Measurements from ENCODE around the gene DNAH17. TPM values are rescaled to one million over a fixed set of nuclear protein-coding genes. Genes with fewer than 3 reads are reported as not detected.

The DNAH17 gene
- polyA plus RNA-seq, 1 of the 3 experiments (the other 2 are of a cell fraction): not detected

- ChIA-PET POLR2A (no interaction called here), CTCF (interaction anchor here (0.5 to 0.8 kb wide), 2 partner anchors 43 to 232 kb away, joined by 3 read pairs; no protein-coding TSS in a partner anchor)
- H3F3A ChIP-seq (replicated peaks; ENCODE audit: insufficient read depth): no peaks in the 10 kb centered on the region
- H3K4me3 ChIP-seq (ENCODE audit: low read depth in 2 of 2, low read length in 1 of 2): no peak overlapping the region
- H3K27me3 ChIP-seq (ENCODE audit: insufficient read depth): peaks cover 19% of the 10 kb centered on the region; the same call in 1 of the 2 replicates
- no peaks in the 10 kb centered on the region for H3K36me3 ChIP-seq (replicated peaks in 1 of 2; ENCODE audit: control insufficient read depth in 1 of 2, insufficient read depth in 2 of 2, low read length in 1 of 2)
- no peaks in the 10 kb centered on the region for H3K9me2 ChIP-seq
- no peaks in the 10 kb centered on the region for H4K20me1 ChIP-seq (ENCODE audit: insufficient read depth)
- H2AFZ ChIP-seq (ENCODE audit: low read depth): no peak overlapping the region
- no peak for TF ChIP-seq ZBTB33 (IDR thresholded peaks at IDR 0.05; ENCODE audit: borderline replicate concordance, low read depth)
- no peak for TF ChIP-seq USF1 (IDR thresholded peaks at IDR 0.05; ENCODE audit: borderline replicate concordance, low read depth)
- TF ChIP-seq TCF12 (IDR thresholded peaks at IDR 0.05): no peak
- no peak for TF ChIP-seq RFX5 (IDR thresholded peaks at IDR 0.05; ENCODE audit: low read length)
- TF ChIP-seq GABPA (IDR thresholded peaks at IDR 0.05; ENCODE audit: low read depth): no peak
- no peak for TF ChIP-seq SMC3 (IDR thresholded peaks at IDR 0.05; ENCODE audit: low read depth, low read length)
- no peak for TF ChIP-seq JUND (IDR thresholded peaks at IDR 0.05)
- no peak for TF ChIP-seq TAF1 (IDR thresholded peaks at IDR 0.05; ENCODE audit: borderline replicate concordance, low read depth, low read length)
- TF ChIP-seq RXRA (IDR thresholded peaks at IDR 0.05; ENCODE audit: borderline replicate concordance, low read depth): no peak
- TF ChIP-seq FOXJ3 (CRISPR knock-in tag; IDR thresholded peaks at IDR 0.05): no peak
- no peak for TF ChIP-seq FOXM1 (IDR thresholded peaks at IDR 0.05; ENCODE audit: low read depth)
- TF ChIP-seq MEF2A (IDR thresholded peaks at IDR 0.05; ENCODE audit: borderline replicate concordance, low read depth): no peak
- no peak for TF ChIP-seq CHD2 (IDR thresholded peaks at IDR 0.05; ENCODE audit: low read length, partially characterized antibody)
- no peaks in the 10 kb centered on the region for H3K4me1 ChIP-seq (ENCODE audit: control insufficient read depth in 1 of 2, insufficient read depth in 2 of 2, low read depth in 1 of 2, low read length in 1 of 2)
- 87% methylated on average over 28 of the region's 28 CpGs for WGBS (ENCODE audit: low lambda C conversion rate)
- H3K9me3 ChIP-seq: no peaks in the 10 kb centered on the region
- no peak overlapping the region for H3K27ac ChIP-seq (ENCODE audit: low read depth in 2 of 2, low read length in 1 of 2)
- no peak overlapping the region for H3K4me2 ChIP-seq
- DNase-seq: no peak
- H3K79me2 ChIP-seq (ENCODE audit: insufficient read depth): no peaks in the 10 kb centered on the region
- H3K9ac ChIP-seq: no peak overlapping the region
These were observed 101.0 kb downstream of the DNAH17 start for GRCh38 chr17:78476149-78476548.

GRCh38 chr17:78475211-78475610, 102.0 kb downstream of the DNAH17 start:
- Histone ChIP-seq H3F3A (replicated peaks; ENCODE audit: insufficient read depth) (no peaks in the 10 kb centered on the region), H3K9me3 (no peaks in the 10 kb centered on the region), H3K27ac (ENCODE audit: low read depth in 2 of 2, low read length in 1 of 2) (no peak overlapping the region), H3K79me2 (ENCODE audit: insufficient read depth) (no peaks in the 10 kb centered on the region), H3K4me3 (ENCODE audit: low read depth in 2 of 2, low read length in 1 of 2) (no peak overlapping the region), H3K9ac (no peak overlapping the region), H4K20me1 (ENCODE audit: insufficient read depth) (no peaks in the 10 kb centered on the region), H2AFZ (ENCODE audit: low read depth) (no peak overlapping the region), H3K27me3 (ENCODE audit: insufficient read depth) (peaks cover 19% of the 10 kb centered on the region; the same call in 1 of the 2 replicates), H3K4me2 (no peak overlapping the region), H3K4me1 (ENCODE audit: control insufficient read depth in 1 of 2, insufficient read depth in 2 of 2, low read depth in 1 of 2, low read length in 1 of 2) (no peaks in the 10 kb centered on the region), H3K36me3 (replicated peaks in 1 of 2; ENCODE audit: control insufficient read depth in 1 of 2, insufficient read depth in 2 of 2, low read length in 1 of 2) (no peaks in the 10 kb centered on the region), H3K9me2 (no peaks in the 10 kb centered on the region)
- no peak for DNase-seq
- POLR2A ChIA-PET: no interaction called here
- CTCF ChIA-PET: no interaction called here
- WGBS (ENCODE audit: low lambda C conversion rate): 75% methylated on average over 16 of the region's 16 CpGs
- no peak for TF ChIP-seq CHD2 (IDR thresholded peaks at IDR 0.05; ENCODE audit: low read length, partially characterized antibody)
- no peak for TF ChIP-seq JUND (IDR thresholded peaks at IDR 0.05)
- no peak for TF ChIP-seq FOXJ3 (CRISPR knock-in tag; IDR thresholded peaks at IDR 0.05)
- no peak for TF ChIP-seq NRF1 (IDR thresholded peaks at IDR 0.05; ENCODE audit: low read depth, low read length)
- no peak for TF ChIP-seq USF2 (IDR thresholded peaks at IDR 0.05; ENCODE audit: borderline replicate concordance, low read depth, low read length)
- no peak for TF ChIP-seq MXI1 (IDR thresholded peaks at IDR 0.05; ENCODE audit: low read depth, low read length)
- TF ChIP-seq GATA2 (CRISPR knock-in tag; IDR thresholded peaks at IDR 0.05): no peak
- TF ChIP-seq EZH2phosphoT487 (IDR thresholded peaks at IDR 0.05; ENCODE audit: borderline replicate concordance, low read depth): no peak
- TF ChIP-seq REST (IDR thresholded peaks at IDR 0.05; ENCODE audit: low read depth, low read length): no peak
- TF ChIP-seq NFIC (IDR thresholded peaks at IDR 0.05; ENCODE audit: borderline replicate concordance): no peak

All from SK-N-SH (cell line).